GM12872 (cell line): Measurements from ENCODE around the gene PDE1A.

Experiments used
- TF ChIP-seq, protein P1 (sequence below): IDR thresholded peaks from 3 replicates; pipeline ENCODE4 v1.5.1; 2011; ENCODE audit warnings: low read depth, mild to moderate bottlenecking, low read length, moderate library complexity; ENCODE audit not compliant: insufficient read depth

The PDE1A gene

DNA sequence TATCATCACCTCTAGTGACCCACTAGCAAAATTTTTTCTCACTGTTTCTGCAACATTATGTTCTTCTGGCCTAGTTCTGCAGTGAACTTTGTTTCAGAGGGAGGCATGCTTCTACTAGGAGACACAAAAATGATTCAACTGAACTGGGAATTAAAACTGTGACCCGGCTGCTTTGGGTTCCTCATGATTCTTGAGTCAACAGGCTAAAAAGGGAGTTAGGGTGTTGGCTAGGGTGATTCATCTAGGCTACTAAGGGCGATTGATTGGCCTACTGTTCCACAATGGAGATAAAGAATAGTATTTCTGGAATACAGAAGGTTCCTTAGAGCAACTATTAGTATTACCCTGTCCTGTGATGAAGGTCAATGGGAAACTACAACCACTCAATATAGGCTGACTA is 261.6 kb downstream of the PDE1A start:
- TF ChIP-seq, protein P1, sequence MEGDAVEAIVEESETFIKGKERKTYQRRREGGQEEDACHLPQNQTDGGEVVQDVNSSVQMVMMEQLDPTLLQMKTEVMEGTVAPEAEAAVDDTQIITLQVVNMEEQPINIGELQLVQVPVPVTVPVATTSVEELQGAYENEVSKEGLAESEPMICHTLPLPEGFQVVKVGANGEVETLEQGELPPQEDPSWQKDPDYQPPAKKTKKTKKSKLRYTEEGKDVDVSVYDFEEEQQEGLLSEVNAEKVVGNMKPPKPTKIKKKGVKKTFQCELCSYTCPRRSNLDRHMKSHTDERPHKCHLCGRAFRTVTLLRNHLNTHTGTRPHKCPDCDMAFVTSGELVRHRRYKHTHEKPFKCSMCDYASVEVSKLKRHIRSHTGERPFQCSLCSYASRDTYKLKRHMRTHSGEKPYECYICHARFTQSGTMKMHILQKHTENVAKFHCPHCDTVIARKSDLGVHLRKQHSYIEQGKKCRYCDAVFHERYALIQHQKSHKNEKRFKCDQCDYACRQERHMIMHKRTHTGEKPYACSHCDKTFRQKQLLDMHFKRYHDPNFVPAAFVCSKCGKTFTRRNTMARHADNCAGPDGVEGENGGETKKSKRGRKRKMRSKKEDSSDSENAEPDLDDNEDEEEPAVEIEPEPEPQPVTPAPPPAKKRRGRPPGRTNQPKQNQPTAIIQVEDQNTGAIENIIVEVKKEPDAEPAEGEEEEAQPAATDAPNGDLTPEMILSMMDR = no peak

GRCh38 chr2:182164686-182165085 is 262.1 kb downstream of the PDE1A start:
- TF ChIP-seq, protein P1 = no peak

GRCh38 chr2:182163878-182164277 is 263.0 kb downstream of the PDE1A start:
- TF ChIP-seq, protein P1 = no peak

GRCh38 chr2:182148344-182148743 is 278.5 kb downstream of the PDE1A start:
- TF ChIP-seq, protein P1 = no peak

DNA sequence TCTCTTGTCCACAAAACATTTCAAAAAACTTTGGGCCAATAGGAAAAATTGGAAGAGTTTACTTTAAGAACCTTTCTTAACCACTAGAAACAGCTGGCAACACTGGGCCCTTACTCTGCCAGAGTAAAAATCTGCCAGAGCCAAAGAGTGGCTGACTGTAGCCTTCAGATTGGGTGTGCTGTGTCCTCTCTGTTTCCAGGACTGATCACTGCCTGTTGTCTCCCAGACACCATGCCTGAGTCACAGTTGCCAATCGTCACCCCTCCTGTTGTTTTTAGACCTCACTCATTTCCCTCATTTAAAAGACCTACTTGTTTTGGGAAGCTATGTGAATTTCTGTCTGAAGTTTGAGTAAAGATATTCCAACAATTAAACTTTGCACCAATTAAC is 282.1 kb downstream of the PDE1A start:
- TF ChIP-seq, protein P1 = no peak

DNA sequence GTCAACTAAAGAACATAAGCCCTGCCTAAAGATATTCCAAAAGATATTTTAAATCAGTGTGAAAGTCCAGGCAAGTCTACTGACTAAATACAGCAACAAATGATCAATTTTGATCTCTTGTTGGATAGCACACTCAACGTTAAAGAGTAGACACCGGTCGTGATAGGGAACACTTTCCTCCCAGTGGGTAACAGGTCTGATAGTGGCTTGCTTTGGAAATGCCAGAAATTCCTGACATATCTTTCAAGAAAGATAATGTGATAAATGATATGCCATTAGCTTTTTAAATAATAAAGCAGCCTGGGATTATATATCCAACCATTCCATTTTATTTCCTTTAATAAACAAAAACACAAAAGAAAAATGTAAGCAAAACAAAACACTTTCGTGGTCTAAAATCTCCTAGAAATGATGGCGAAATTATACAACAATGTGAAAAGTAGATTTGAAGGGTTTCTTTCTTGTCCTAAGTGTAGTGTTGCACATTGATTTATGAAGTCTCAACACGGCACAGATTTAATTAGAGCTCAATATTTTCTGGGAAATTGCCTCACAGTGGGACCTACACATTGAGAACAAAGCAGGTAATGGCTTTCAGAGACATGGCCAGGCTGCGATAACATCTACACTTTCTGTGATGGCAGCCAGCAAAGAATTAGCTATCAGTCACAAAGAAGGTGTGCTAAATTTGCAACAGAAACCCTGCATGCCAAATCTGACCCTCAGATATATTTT is 282.6 kb downstream of the PDE1A start:
- TF ChIP-seq, protein P1 = no peak

GRCh38 chr2:182142062-182142461 is 284.8 kb downstream of the PDE1A start:
- TF ChIP-seq, protein P1 = no peak

DNA sequence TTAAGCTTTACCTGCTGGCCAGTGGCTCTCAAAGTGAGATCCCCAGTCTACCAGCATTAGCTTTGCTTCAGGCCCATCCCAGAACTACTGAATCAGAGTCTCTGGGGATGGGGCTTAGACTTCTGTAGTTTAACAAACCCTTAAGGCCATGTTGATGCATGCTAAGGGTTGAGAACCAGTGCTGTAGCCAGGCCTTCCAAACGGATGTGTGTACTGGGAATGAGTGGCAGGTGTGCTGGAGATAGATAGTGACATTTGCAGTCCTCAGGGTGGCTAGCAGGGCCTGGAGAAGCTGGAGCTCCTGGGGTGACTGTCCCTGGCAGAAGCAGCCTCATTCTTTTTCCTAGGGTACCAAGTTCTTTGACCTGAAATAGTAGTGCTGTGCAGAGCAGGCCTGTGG is 292.6 kb downstream of the PDE1A start:
- TF ChIP-seq, protein P1 = no peak
